GM21381 (cell line): ENCODE data around the gene GPR158.

Experiments used
- ATAC-seq: cut with Tn5 transposase; IDR thresholded peaks from one replicate; pipeline ENCODE4 v1.9.1; 2021; ENCODE audit warnings: mild to moderate bottlenecking, moderate library complexity; ENCODE audit not compliant: unreplicated experiment

GPR158 gene

GRCh38 chr10:25646371-25646770 lies 471.6 kb downstream of the GPR158 start:
- ATAC-seq, result no peak

- no peak for ATAC-seq
Observed at GRCh38 chr10:25651534-25651933, 476.7 kb downstream of the GPR158 start.
